ENCODE measurements around the gene PCDHGA9. TPM values are rescaled to one million over a fixed set of nuclear protein-coding genes. Genes with fewer than 3 reads are reported as not detected.
A peak's percentile ranks its signal among the peaks of the same experiment; 100 is the strongest.
"Not testable (repeated sequence)": the region's sequence is repeated elsewhere in the genome, so short reads cannot be mapped to it uniquely, and the experiment has no call there.

PCDHGA9 gene
- total RNA-seq, 2 donors from 2014 or later, result 4.9 to 8.2 TPM

GRCh38 chr5:141417494-141418172 is 15.1 kb downstream of the PCDHGA9 start, which contains the start of gene PCDHGB7:
PCDHGB7 (plus strand) TSS chr5:141417677; CDS start chr5:141417860, 183 bp downstream.
- intact Hi-C loops (cut with DNase I), result loop anchor here (10.0 kb wide), 1 partner anchor 97 kb away; no protein-coding TSS in a partner anchor
- WGBS, 2 donors, result 5 to 9% methylated on average over 30 to 47 of the region's 47 CpGs
- DNase-seq (peak; percentile 54 to 72 (median 66)), ATAC-seq (peak; percentile 82)
- H3K36me3 ChIP-seq (replicated peaks in 1 of 2; ENCODE audit: insufficient read depth in 1 of 2, low read depth in 2 of 2); H3K27ac ChIP-seq; H3K4me1 ChIP-seq; H3K27me3 ChIP-seq: not testable (repeated sequence)
- TF ChIP-seq CTCF (IDR thresholded peaks at IDR 0.05), result peak in 6 of 7 experiments; percentile 25 to 65 (median 60)
- peaks cover 0 to 82% (median 8%) of the 10 kb centered on the region in 3 donors for H3K9me3 ChIP-seq
- H3K4me3 ChIP-seq, result peak within 1 kb of the TSS in 1 of 2 donors; percentile 4

- ATAC-seq (no peak), DNase-seq (no peak)
- Histone ChIP-seq H3K27ac (no peak overlapping the region), H3K27me3 (no peaks in the 10 kb centered on the region), H3K36me3 (replicated peaks in 1 of 2; ENCODE audit: insufficient read depth in 1 of 2, low read depth in 2 of 2) (no peaks in the 10 kb centered on the region), H3K9me3 (peaks cover 0 to 76% (median 11%) of the 10 kb centered on the region in 3 donors), H3K4me1 (no peaks in the 10 kb centered on the region), H3K4me3 (no peak overlapping the region)
- no peak for TF ChIP-seq POLR2A (IDR thresholded peaks at IDR 0.05)
- TF ChIP-seq CTCF (IDR thresholded peaks at IDR 0.05), result no peak
- intact Hi-C loops (cut with DNase I), result loop anchor here (10.0 kb wide), 1 partner anchor 96 kb away; no protein-coding TSS in a partner anchor
- WGBS, 2 donors, result 17 to 30% methylated on average over 4 to 74 of the region's 74 CpGs
Measured at GRCh38 chr5:141419074-141419880, 16.7 kb downstream of the PCDHGA9 start.

- H3K4me3 ChIP-seq, result no peak within 1 kb of the TSS
- ATAC-seq (no peak), DNase-seq (peak in 1 of 4 donors; percentile 22)
- no peaks in the 10 kb centered on the region for H3K4me1 ChIP-seq
- no peak within 1 kb of the TSS for H3K27ac ChIP-seq
- H3K9me3 ChIP-seq, result peaks cover 0 to 79% (median 11%) of the 10 kb centered on the region in 3 donors
- TF ChIP-seq CTCF (IDR thresholded peaks at IDR 0.05) (peak in 4 of 7 experiments; percentile 23 to 36 (median 26)), POLR2A (IDR thresholded peaks at IDR 0.05) (no peak)
- no peaks in the 10 kb centered on the region for H3K36me3 ChIP-seq (replicated peaks in 1 of 2; ENCODE audit: insufficient read depth in 1 of 2, low read depth in 2 of 2)
- H3K27me3 ChIP-seq, result no peaks in the 10 kb centered on the region
- 9 to 11% methylated on average over 25 to 42 of the region's 42 CpGs for WGBS, 2 donors
- intact Hi-C loops (cut with DNase I), result no loop called here
Measured at GRCh38 chr5:141420855-141421488, 18.4 kb downstream of the PCDHGA9 start, which contains the start of gene PCDHGA11. PCDHGA11 (plus strand) TSS chr5:141421051; CDS start chr5:141421228, 177 bp downstream.

- Histone ChIP-seq H3K27ac (no peak overlapping the region), H3K9me3 (peaks cover 0 to 84% (median 11%) of the 10 kb centered on the region in 3 donors)
Measured at GRCh38 chr5:141421489-141421855, 18.9 kb downstream of the PCDHGA9 start.

More at GRCh38 chr5:141421489-141421855, 18.9 kb downstream of the PCDHGA9 start:
- no peak for TF ChIP-seq CTCF (IDR thresholded peaks at IDR 0.05)
- no peak for TF ChIP-seq POLR2A (IDR thresholded peaks at IDR 0.05)
- no peaks in the 10 kb centered on the region for H3K4me1 ChIP-seq
- intact Hi-C loops (cut with DNase I), result no loop called here
- H3K27me3 ChIP-seq, result no peaks in the 10 kb centered on the region
- H3K36me3 ChIP-seq (replicated peaks in 1 of 2; ENCODE audit: insufficient read depth in 1 of 2, low read depth in 2 of 2), result no peaks in the 10 kb centered on the region
- no peak for ATAC-seq
- H3K4me3 ChIP-seq, result no peak overlapping the region
- DNase-seq, result no peak
- WGBS, 2 donors, result 6 to 9% methylated on average over 12 to 13 of the region's 13 CpGs

Measured in body of pancreas (tissue), 4 donors.